VCaP (cell line): ENCODE results near the gene ZMYM4.

ENCODE experiments used
- H3K27ac ChIP-seq: fragments of 450-650 bp; 2 replicates; pipeline ENCODE4 v1.5.1; 2017
- CTCF ChIP-seq: fragments of 450-650 bp; conservative IDR thresholded peaks from 2 replicates; pipeline ENCODE4 v1.5.1; 2017; ENCODE audit warnings: mild to moderate bottlenecking, moderate library complexity

ZMYM4 gene

GRCh38 chr1:35470977-35471613 lies 202.6 kb downstream of the ZMYM4 start:
- no peak overlapping the region for H3K27ac ChIP-seq
- no peak for TF ChIP-seq CTCF
